Central memory CD8-positive, alpha-beta T cell (primary cell): ENCODE measurements around the gene ZFAND2B.
A peak's percentile ranks its signal among the peaks of the same experiment; 100 is the strongest.
"Not testable (repeated sequence)": the region's sequence is repeated elsewhere in the genome, so short reads cannot be mapped to it uniquely, and the experiment has no call there.

ENCODE experiments used
- ATAC-seq: fragments of 150-1000 bp; cut with Tn5 transposase; replicated peaks from 2 replicates; pipeline ENCODE4 v1.10.0; 2022; ENCODE audit warnings: mild to moderate bottlenecking, moderate FRiP score, moderate number of reproducible peaks; ENCODE audit not compliant: poor library complexity, severe bottlenecking; ENCODE audit errors: extremely low read depth
- DNase-seq, 2 donors: peaks; one replicate each; pipeline ENCODE4 v3.0.0; 2021; ENCODE audit warnings: low spot score in 2 of 2
- H3K27ac Mint-ChIP-seq: one replicate; pipeline ENCODE4 v1.8.0; 2022; ENCODE audit warnings: low read depth, mild to moderate bottlenecking, moderate library complexity, mixed read lengths
- H3K27me3 Mint-ChIP-seq: one replicate; pipeline ENCODE4 v1.8.0; 2022; ENCODE audit warnings: mixed read lengths
- H3K36me3 Mint-ChIP-seq: one replicate; pipeline ENCODE4 v1.8.0; 2022; ENCODE audit warnings: mild to moderate bottlenecking, moderate library complexity, mixed read lengths; ENCODE audit not compliant: insufficient read depth
- H3K4me1 Mint-ChIP-seq: one replicate; pipeline ENCODE4 v1.8.0; 2022; ENCODE audit warnings: mixed read lengths
- H3K4me3 Mint-ChIP-seq: one replicate; pipeline ENCODE4 v1.8.0; 2022; ENCODE audit warnings: mild to moderate bottlenecking, moderate library complexity, mixed read lengths
- H3K9me3 Mint-ChIP-seq: one replicate; pipeline ENCODE4 v1.8.0; 2022; ENCODE audit warnings: mixed read lengths

ZFAND2B gene

DNA sequence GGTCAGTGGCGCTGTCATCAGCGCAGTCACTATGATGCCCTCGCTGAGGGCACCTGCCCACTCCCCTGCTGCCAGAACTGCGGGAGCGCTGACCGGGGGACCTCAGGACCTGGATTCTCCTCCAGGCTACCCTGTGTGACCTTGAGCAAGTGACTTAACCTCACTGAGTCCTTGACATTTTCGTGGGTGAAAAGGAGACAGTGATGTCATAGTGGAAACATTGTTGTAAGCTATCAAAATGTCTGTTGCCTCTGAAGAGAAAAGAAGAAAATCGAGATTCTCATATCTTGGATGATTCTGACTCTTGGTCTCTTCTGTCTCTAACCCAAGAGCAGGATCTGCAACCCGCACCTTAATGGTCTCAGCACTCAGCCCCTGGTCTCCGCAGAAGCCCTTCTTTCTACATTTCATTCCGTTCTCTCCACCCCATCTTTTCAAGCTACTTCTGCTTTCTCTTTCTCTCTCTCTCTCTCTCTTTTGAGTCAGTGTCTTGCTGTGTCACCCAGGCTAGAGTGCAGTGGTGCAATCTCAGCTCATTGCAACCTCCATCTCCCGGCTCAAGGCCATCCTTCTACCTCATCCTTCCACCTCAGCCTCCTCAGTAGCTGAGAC lies 48.1 kb downstream of the ZFAND2B start:
- Mint-ChIP-seq H3K27me3 (peaks cover 5% of the 10 kb centered on the region), H3K4me3 (peak overlapping the region; percentile 78), H3K27ac (peak overlapping the region; percentile 91), H3K36me3 (peaks cover 49% of the 10 kb centered on the region), H3K4me1 (peaks cover 38% of the 10 kb centered on the region), H3K9me3 (no peaks in the 10 kb centered on the region)
- ATAC-seq (peak; percentile 48), DNase-seq (peak in 1 of 2 donors; percentile 46)

DNA sequence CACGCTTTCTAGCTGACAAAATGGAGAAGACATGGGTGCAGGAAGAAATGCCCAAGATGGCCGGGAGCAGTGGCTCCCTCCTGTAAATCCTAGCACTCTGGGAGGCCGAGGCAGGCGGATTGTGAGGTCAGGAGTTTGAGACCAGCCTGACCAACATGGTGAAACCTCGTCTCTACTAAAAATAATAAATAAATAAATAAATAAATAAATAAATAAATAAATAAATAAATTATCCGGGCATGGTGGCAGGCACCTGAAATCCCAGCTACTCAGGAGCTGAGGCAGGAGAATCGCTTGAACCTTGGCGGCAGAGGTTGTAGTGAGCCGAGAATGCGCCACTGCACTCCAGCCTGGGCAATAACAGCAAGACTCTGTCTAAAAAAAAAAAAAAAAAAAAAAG lies 52.4 kb downstream of the ZFAND2B start:
- DNase-seq, H3K4me1 Mint-ChIP-seq, H3K9me3 Mint-ChIP-seq, H3K27ac Mint-ChIP-seq, ATAC-seq, H3K4me3 Mint-ChIP-seq: not testable (repeated sequence)
- Mint-ChIP-seq H3K27me3 (peaks cover 31% of the 10 kb centered on the region), H3K36me3 (peaks cover 10% of the 10 kb centered on the region)
